AG08396 (cell line): Measurements from ENCODE around the gene PATL2.
"Not testable (repeated sequence)": the region's sequence is repeated elsewhere in the genome, so short reads cannot be mapped to it uniquely, and the experiment has no call there.

Source experiments
- DNase-seq: peaks from one replicate; pipeline ENCODE4 v3.0.0; 2012; ENCODE audit warnings: low spot score, mixed read lengths

Gene PATL2

GRCh38 chr15:44647036-44647435, 64.1 kb downstream of the PATL2 start:
- no peak for DNase-seq

- no peak for DNase-seq
These were observed 64.7 kb downstream of the PATL2 start for GRCh38 chr15:44646460-44646859.

- no peak for DNase-seq
These were observed 69.5 kb downstream of the PATL2 start for GRCh38 chr15:44641651-44642050.

GRCh38 chr15:44636976-44637375, 74.1 kb downstream of the PATL2 start:
- DNase-seq: no peak

- DNase-seq: no peak
These were observed 77.5 kb downstream of the PATL2 start for GRCh38 chr15:44633603-44634002.

GRCh38 chr15:44625286-44625685, 85.8 kb downstream of the PATL2 start:
- not testable (repeated sequence) for DNase-seq

- DNase-seq: no peak
These were observed 87.9 kb downstream of the PATL2 start for GRCh38 chr15:44623178-44623577.

- no peak for DNase-seq
These were observed 91.0 kb downstream of the PATL2 start for GRCh38 chr15:44620081-44620480.

GRCh38 chr15:44616974-44617373, 94.1 kb downstream of the PATL2 start:
- no peak for DNase-seq
